HepG2 (cell line): ENCODE data around the gene RPRD2. TPM values are rescaled to one million over a fixed set of nuclear protein-coding genes. Genes with fewer than 3 reads are reported as not detected.

ENCODE experiments used
- ATAC-seq: fragments of 200-7000 bp; cut with Tn5 transposase; 3 replicates; pipeline ENCODE4 v1.9.1; 2020; ENCODE audit warnings: mild to moderate bottlenecking, moderate library complexity
- BruUV-seq: library from RNA; stranded (reverse); fragments of 400-500 nt; replicated peaks from 2 replicates; lab custom pipeline; 2021; lab: Mats Ljungman, UMichigan
- CTCF ChIA-PET: fragments of 300-600 bp; formaldehyde crosslinking; extraction: SDS; loops from one replicate; lab custom pipeline; 2021; ENCODE audit warnings: low total read pairs, inconsistent platforms, low intra/inter-chr PET ratio; lab: Yijun Ruan, JAX
- POLR2A ChIA-PET: fragments of 350-600 bp; sonication (Branson Sonifier 250); formaldehyde crosslinking; loops from one replicate; lab custom pipeline; 2020; ENCODE audit warnings: antibody characterized with exemption, inconsistent platforms; lab: Yijun Ruan, JAX
- DNase-seq: peaks from one replicate; pipeline ENCODE4 v3.0.0-alpha.2; 2015; ENCODE audit warnings: low spot score
- FAIRE-seq: peaks from 3 replicates; lab custom pipeline; 2011; peaks lifted over from hg19 to GRCh38; lab: Jason Lieb, UNC
- H2AFZ ChIP-seq: one replicate; pipeline ENCODE4 v1.6.1; 2011; ENCODE audit warnings: low read length, inconsistent platforms
- H3K27ac ChIP-seq: fragments of 300-600 bp; 3 replicates; pipeline ENCODE4 v1.8.0; 2011; ENCODE audit warnings: mixed run types, mild to moderate bottlenecking, mixed read lengths, low read length, inconsistent platforms; ENCODE audit not compliant: insufficient read depth; ENCODE audit errors: extremely low read length
- H3K27me3 ChIP-seq, 2 experiments: fragments of 200-600 bp in 1 of 2; 2 replicates in 1 of 2; 3 replicates in 1 of 2; pipeline versions ENCODE4 v1.6.0 to v1.8.0; 2011; ENCODE audit warnings: low read length in 2 of 2, mild to moderate bottlenecking in 2 of 2, moderate library complexity in 2 of 2, inconsistent platforms in 1 of 2; ENCODE audit not compliant: insufficient read depth in 2 of 2, control insufficient read depth in 1 of 2
- H3K36me3 ChIP-seq, 2 experiments: fragments of 200-600 bp in 1 of 2; replicated peaks in 1 of 2; 2 replicates in 1 of 2; 3 replicates in 1 of 2; pipeline versions ENCODE4 v1.5.1 to v1.8.0; 2011; ENCODE audit warnings: low read length in 2 of 2, inconsistent platforms in 1 of 2; ENCODE audit not compliant: insufficient read depth in 2 of 2, control insufficient read depth in 1 of 2
- H3K4me1 ChIP-seq: 2 replicates; pipeline ENCODE4 v1.5.1; 2012; ENCODE audit warnings: low read length, inconsistent platforms; ENCODE audit not compliant: insufficient read depth
- H3K4me2 ChIP-seq: 2 replicates; pipeline ENCODE4 v1.6.0; 2011; ENCODE audit warnings: low read depth, low read length, inconsistent platforms
- H3K4me3 ChIP-seq, 3 experiments: fragments of 200-600 bp in 1 of 3; sonication (generic), shearing (Covaris generic) in 1 of 3; replicated peaks in 1 of 3; 2 replicates each; pipeline ENCODE4 v1.5.1; 2011 to 2016; ENCODE audit warnings: low read length in 3 of 3, inconsistent platforms in 2 of 3, low read depth in 2 of 3, mild to moderate bottlenecking in 2 of 3, control low read depth in 1 of 3, mixed read lengths in 1 of 3; ENCODE audit not compliant: insufficient read depth in 1 of 3
- H3K79me2 ChIP-seq: one replicate; pipeline ENCODE4 v1.6.1; 2011; ENCODE audit warnings: low read length, inconsistent platforms; ENCODE audit not compliant: insufficient read depth
- H3K9ac ChIP-seq: 2 replicates; pipeline ENCODE4 v1.6.0; 2011; ENCODE audit warnings: mild to moderate bottlenecking, low read depth, low read length, inconsistent platforms; ENCODE audit not compliant: insufficient read depth
- H3K9me3 ChIP-seq: 2 replicates; pipeline ENCODE4 v1.5.1; 2012; ENCODE audit warnings: mild to moderate bottlenecking, low read length
- H4K20me1 ChIP-seq: 2 replicates; pipeline ENCODE4 v1.6.0; 2011; ENCODE audit warnings: inconsistent platforms, mild to moderate bottlenecking, low read length, moderate library complexity; ENCODE audit not compliant: insufficient read depth
- GTF2F1 ChIP-seq: fragments of 150-350 bp; IDR thresholded peaks from 2 replicates; pipeline ENCODE4 v1.6.1; 2014; ENCODE audit warnings: low read length
- HNRNPH1 ChIP-seq: fragments of 200-400 bp; formaldehyde crosslinking; optimal IDR thresholded peaks from 2 replicates; pipeline ENCODE3; 2017; ENCODE audit warnings: mild to moderate bottlenecking, low read depth, low read length
- JDP2 ChIP-seq: sonication (generic); formaldehyde crosslinking; IDR thresholded peaks from 2 replicates; pipeline ENCODE4 v1.8.1; 2022; ENCODE audit warnings: missing genetic modification reagents, borderline replicate concordance
- NFYC ChIP-seq: IDR thresholded peaks from 2 replicates; pipeline ENCODE4 v1.6.1; 2016; ENCODE audit warnings: missing genetic modification reagents, missing compliant biosample characterization
- SNAPC2 ChIP-seq: sonication (generic); formaldehyde crosslinking; IDR thresholded peaks from 2 replicates; pipeline ENCODE4 v1.8.1; 2022; ENCODE audit warnings: mild to moderate bottlenecking, missing genetic modification reagents
- SUZ12 ChIP-seq: fragments of 150-350 bp; IDR thresholded peaks from 2 replicates; pipeline ENCODE4 v1.6.1; 2014; ENCODE audit warnings: low read depth, low read length
- ZNF451 ChIP-seq: sonication (generic); formaldehyde crosslinking; IDR thresholded peaks from 2 replicates; pipeline ENCODE4 v1.5.0; 2020; ENCODE audit warnings: mild to moderate bottlenecking, missing genetic modification reagents
- ZNF782 ChIP-seq: sonication (generic); formaldehyde crosslinking; IDR thresholded peaks from 2 replicates; pipeline ENCODE4 v1.4.0; 2020; ENCODE audit warnings: missing genetic modification reagents, mild to moderate bottlenecking, borderline replicate concordance
- WGBS: methylation state at CpG from one replicate; pipeline ENCODE4 v1.1.6; 2017; ENCODE audit warnings: low lambda C conversion rate; 5-methylcytosine and 5-hydroxymethylcytosine counted together
- in situ Hi-C: cut with HindIII; loops from 2 replicates; pipeline ENCODE4 v1.10.0; 2017; ENCODE audit warnings: low pct_unique_long_range_greater_than_20kb; ENCODE audit not compliant: extremely low pct_ligation_motif_present
- intact Hi-C: fragments of 100-400 bp; cut with micrococcal nuclease; formaldehyde crosslinking; loops from one replicate; pipeline ENCODE4 v1.10.0; 2022; ENCODE audit not compliant: unreplicated experiment
- polyA plus RNA-seq, 8 experiments: library from polyadenylated mRNA; depleted of rRNA in 3 of 8; stranded (reverse) in 7 of 8; unstranded in 1 of 8; fragments of >200 nt; fragmentation: Illumina TruSeq in 4 of 8; extraction: Trizol in 4 of 8; gene quantifications; 2 replicates each; pipeline versions ENCODE4 v1.2.1 to v1.2.3, GENCODE V29; 2011 to 2016; ENCODE audit warnings: low read depth in 4 of 8, missing spikeins in 1 of 8, mixed read lengths in 1 of 8; ENCODE audit not compliant: insufficient read depth in 1 of 8
- total RNA-seq, 5 experiments: library from RNA; depleted of rRNA; stranded (reverse); fragments of >200 nt; fragmentation: Illumina TruSeq; extraction: Trizol; gene quantifications; 2 replicates each; pipeline ENCODE4 v1.2.3, GENCODE V29; 2016; ENCODE audit warnings: low read depth in 1 of 5

The RPRD2 gene
- total and polyA plus RNA-seq, 2 of the 13 experiments (the other 11 are each of a cell fraction or from before 2014, with no cell fraction given), result 8.0 to 8.9 TPM

- TF ChIP-seq NFYC (CRISPR knock-in tag), result no peak
- Histone ChIP-seq H3K27me3 (no peaks in the 10 kb centered on the region; a peak in 1 of 5 replicates), H3K79me2 (no peaks in the 10 kb centered on the region), H3K4me3 (no peak overlapping the region), H4K20me1 (no peaks in the 10 kb centered on the region), H3K27ac (no peak overlapping the region), H2AFZ (no peak overlapping the region), H3K9me3 (no peaks in the 10 kb centered on the region), H3K4me2 (no peak overlapping the region), H3K9ac (no peak overlapping the region), H3K36me3 (peaks cover 18 to 33% of the 10 kb centered on the region in 2 experiments; a peak in 4 of 5 replicates), H3K4me1 (peaks cover 14% of the 10 kb centered on the region)
- ChIA-PET POLR2A (interaction anchor here (0.7 to 0.8 kb wide), 2 partner anchors 22 to 24 kb away, joined by 3 to 4 read pairs; partner anchors contain the start of gene TARS2), CTCF (no interaction called here)
- ATAC-seq (peak; percentile 12), DNase-seq (no peak), FAIRE-seq (no peak)
- 78% methylated on average over 4 of the region's 4 CpGs for WGBS
- intact Hi-C loops, result no loop called here
- in situ Hi-C loops, result no loop called here
- no TSS peak for BruUV-seq
Measured at GRCh38 chr1:150508982-150509381, 145.0 kb downstream of the RPRD2 start.

- no TSS peak for BruUV-seq
- Histone ChIP-seq H2AFZ (no peak overlapping the region), H3K36me3 (peaks cover 5 to 8% of the 10 kb centered on the region in 2 experiments; a peak in 4 of 5 replicates), H3K9me3 (no peaks in the 10 kb centered on the region), H3K9ac (no peak overlapping the region), H4K20me1 (no peaks in the 10 kb centered on the region), H3K4me1 (peaks cover 19% of the 10 kb centered on the region), H3K27me3 (no peaks in the 10 kb centered on the region; a peak in 1 of 5 replicates), H3K79me2 (no peaks in the 10 kb centered on the region), H3K4me3 (no peak overlapping the region), H3K27ac (no peak overlapping the region), H3K4me2 (no peak overlapping the region)
- in situ Hi-C loops, result no loop called here
- DNase-seq (no peak), ATAC-seq (no peak), FAIRE-seq (no peak)
- intact Hi-C loops, result no loop called here
- CTCF ChIA-PET, result no interaction called here
- TF ChIP-seq SNAPC2 (CRISPR knock-in tag) (no peak), ZNF782 (CRISPR knock-in tag) (no peak), GTF2F1 (no peak), ZNF451 (CRISPR knock-in tag) (no peak), JDP2 (CRISPR knock-in tag) (no peak), SUZ12 (no peak), HNRNPH1 (no peak)
- POLR2A ChIA-PET, result no interaction called here
- WGBS, result 71% methylated on average over 7 of the region's 12 CpGs
Measured at GRCh38 chr1:150511551-150511950, 147.6 kb downstream of the RPRD2 start.
